ENCODE results near the gene TARS1.

Gene TARS1

DNA sequence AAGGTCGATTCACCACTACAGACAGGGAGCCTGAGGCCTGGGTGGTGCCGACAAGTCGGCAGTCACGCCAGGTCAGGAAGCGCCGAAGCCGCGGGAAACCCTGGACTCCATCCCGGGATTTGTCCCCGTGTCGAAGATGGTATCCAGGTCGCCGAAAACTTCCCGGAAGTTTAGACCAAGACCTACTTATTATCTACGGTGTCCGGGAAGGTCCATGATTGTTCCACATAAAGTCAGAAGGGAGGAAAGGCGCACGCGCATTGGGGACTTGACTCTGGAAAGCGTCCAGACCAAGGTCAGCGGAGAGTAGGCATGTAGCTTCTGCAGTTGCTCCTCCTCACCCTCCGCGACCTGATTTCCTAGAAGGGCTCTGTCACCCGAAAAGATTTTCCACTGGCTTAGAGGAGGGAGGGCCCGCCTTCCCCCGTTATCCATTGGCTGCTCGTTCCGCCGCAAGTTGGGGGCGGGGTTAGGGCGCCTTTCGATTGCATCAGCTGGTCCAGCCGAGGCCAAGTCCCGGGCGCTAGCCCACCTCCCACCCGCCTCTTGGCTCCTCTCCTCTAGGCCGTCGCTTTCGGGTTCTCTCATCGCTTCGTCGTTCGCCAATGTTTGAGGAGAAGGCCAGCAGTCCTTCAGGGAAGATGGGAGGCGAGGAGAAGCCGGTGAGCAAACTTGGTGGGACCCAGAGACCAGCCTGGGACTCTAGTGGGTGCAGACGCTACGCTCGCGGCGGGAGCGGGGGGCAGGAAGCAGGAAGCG lies at the start of gene TARS1:
TSS of gene TARS1 (plus strand) at position 484 of the 759 bp plus-strand sequence. CDS start at position 606, 122 bp downstream.
- DNase-seq = peak; percentile 100

DNA sequence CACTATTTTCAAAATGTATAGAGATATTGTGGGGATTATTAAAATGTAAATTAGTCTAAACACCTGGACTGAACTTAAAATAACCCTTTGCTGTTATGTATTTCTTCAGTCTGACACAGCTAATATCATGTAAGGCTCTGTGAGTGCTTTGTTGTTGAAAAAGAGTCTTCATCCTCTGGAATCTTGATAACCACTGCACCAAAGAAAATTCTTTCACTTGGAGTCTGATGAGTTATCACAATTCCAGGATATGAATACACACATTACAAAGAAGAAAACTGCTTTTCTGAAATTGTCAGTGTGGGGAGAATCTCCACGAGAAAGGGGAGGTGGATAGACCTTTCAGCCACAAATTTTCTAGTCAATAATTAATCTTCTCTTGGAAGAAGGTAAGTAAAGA lies 42.3 kb upstream of the TARS1 start:
- no peak for DNase-seq

DNA sequence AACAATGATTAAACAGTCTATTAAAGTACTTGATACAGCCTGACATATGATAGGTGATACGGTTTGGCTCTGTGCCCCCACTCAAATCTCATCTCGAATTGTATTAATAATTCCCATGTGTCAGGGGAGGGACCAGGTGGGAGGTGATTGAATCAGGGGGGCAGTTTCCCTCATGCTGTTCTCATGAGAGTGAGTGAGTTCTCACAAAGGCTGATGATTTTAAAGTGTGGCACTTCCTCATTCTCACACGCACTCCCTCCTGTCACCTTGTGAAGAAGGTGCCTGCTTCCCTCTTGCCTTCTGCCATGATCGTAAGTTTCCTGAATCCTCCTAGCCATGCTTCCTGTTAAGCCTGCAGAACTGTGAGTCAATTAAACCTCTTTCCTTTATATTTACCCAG lies 40.1 kb upstream of the TARS1 start:
- DNase-seq = peak; percentile 28

DNA sequence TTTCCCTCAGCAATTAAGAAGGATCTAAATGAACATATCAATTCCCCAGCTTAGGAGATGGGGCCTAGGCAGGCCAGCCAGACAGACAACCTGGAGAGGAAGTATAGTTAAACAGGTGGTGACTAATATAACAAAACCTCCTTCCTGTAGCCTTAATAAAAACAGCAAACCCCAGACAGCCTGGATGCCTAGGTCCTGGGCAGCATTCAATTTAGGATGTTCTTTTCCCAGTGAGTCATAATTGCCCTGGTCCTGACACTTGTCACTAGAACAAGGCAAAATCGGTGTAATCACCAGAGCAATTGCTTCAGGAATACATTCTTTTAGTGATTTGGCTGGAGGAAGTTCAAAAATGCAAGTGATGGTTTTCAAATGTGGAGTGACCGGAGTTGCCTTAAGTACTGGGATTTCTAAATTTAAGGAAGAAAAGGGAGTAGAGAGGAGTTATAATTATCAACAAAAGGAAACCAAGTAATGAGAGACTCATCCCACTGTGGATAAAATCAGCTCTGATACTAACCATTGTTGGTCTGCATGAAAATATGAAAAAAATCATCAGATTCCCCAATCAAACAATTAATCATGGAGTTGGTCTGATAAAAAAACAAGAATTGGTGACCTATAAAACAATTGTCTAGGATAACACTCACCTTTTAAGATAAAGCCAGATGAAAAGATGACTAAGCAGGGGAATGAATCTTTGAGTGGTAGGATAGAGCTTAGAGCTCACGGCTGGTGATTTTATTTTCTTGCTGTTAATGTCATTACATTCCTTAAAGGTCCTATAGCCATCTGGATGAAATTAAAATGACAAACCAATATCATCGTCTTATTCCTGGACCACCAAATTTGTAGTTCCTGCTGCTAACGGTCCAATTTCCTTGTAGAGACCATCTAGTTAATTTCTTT lies 39.0 kb upstream of the TARS1 start:
- no peak for DNase-seq

DNA sequence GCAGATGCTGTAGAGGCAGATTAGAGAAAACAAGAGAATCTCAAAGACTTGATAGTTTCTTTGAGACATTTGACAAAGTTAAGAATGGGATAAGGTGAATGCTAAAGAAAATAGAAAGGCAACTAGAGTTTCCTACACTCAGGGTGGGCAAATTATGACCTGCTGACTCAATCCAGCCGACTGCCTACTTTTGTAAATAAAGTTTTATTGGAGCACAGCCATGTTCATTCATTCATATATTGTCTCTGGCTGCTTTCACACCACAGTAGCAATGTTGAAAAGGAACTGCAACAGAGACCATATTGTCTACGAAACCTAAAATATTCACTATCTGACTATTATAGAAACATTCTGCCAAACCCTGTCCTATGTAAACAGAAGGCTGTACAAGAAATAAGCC lies 37.6 kb upstream of the TARS1 start:
- no peak for DNase-seq

DNA sequence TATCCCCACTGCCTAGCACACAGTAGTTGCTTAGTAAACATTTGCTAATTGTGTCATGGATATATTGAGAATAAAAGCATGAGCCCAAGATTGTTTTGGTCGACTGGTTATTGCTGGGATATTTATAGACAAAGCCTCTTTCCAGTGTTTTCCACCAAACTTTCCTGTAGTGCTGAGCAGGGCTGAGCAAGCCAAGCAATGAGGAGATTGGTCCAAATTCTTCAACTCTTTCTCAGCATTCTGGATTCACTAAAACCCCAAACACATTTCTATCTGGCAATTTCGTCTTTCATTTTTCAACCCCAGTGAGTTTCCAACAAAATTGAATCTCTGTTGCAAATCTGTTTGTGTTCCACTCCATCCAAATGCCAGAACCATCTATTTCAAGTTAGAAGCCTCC lies 31.9 kb upstream of the TARS1 start:
- DNase-seq = no peak

DNA sequence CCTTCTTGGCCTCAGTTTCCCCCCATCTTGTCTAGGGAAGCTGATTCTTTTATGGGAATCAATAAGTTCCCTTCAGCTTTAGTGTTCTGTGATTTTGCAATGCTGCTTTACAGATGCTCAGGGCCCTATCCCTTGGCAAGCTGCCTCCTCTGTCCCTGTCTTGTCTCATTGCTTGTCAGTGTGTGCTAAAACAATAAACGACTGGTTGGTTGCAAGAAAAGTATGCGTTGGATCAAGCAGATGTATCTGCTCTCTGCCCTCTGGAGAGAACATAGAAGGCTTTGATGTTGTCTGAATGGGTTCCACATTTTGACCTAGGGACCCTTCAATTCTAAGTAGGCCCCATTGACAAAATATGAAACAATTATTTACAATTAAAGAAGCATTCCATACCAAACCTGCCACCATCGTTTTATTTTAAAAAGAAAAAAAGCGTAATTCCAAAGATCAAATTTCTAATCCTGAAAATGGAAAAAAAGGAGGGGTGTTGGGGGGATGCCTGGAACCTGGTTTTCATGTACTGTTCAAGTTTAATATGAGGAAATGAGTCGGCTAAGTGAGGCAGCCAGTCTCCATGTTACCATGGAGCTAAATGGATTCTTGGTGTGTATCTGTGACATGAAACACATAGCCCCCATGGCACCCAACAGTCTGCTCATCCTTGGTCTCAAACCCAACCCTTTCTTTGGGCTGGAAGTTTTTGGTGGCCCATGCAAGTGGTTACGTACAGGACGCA lies 31.2 kb upstream of the TARS1 start:
- DNase-seq = no peak

DNA sequence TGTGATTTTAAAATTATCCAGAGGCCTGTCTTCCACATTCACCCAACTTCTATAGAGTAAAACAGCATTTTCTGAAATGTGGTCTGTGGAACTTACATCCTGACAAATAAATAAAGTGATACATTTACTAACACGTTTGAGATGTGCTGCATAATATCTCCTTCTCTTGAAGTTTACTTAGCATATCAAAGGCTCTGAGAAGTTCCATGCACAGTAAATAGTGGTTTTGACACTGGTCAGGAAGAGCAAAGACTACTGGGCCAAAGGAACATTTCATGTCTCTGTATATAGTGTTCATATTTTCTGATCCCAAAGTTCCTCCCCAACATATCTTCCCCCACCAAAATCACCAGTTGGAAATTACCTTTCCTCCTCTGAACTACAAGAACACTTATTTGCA lies 30.5 kb upstream of the TARS1 start:
- no peak for DNase-seq

DNA sequence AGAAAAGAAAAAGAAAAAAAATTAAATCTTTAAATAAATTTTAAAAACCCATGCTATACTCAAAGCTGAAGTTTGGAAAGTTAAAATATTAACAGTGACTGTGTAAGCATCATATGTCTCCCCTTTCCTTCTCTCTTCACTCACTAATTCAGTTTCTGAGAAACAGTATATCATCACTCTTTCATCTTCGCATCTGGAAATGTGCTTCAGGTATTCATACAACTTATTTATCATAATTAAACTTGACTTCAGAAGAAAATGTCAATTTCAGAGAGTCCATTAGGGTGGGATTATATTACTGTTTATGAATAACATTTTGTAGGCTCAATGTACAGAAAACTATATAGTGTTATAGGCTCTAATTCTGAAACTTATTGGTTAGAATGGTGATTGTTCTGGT lies 29.3 kb upstream of the TARS1 start:
- DNase-seq = no peak

DNA sequence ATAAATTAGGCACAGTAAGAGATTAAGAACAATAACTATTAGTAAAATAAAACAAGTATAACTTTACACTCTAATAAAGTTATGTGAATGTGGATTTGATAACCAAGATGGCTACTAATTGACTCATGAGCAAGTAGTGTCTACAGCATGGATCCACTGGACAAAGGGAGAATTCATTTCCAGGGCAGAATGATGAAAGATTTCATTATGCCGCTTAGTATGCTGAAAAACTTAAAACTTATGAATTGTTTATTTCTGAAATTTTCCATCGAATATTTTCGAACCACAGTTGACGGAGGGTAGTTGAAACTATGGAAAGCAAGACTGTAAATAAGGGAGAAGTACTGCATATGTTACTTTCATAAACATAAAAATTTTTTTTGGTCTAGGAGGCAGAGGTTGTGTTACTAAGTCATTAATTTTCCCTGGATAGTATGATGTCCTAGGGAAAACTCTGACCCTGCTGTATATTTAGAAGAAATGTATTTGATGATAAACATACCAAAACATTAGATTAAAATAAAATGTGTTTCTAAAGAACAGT lies 24.9 kb upstream of the TARS1 start:
- no peak for DNase-seq

DNA sequence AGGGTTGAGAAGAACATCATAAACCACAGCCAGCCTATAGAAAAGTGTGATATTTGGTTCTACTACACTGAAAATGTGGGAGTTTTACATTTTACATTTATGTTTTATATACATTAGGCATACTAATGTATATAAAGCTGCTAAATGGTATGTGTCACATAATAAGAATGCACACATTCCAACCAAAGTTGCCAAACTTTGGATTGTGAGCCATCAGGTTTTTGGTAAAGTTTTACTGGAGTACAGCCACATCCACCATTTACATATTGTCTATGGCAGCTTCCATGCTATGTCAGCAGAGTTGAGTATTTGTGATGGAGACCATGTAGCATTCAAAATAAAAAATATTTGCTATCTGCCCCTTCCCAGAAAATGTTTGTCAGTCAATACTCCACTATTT lies 23.1 kb upstream of the TARS1 start:
- DNase-seq = no peak

DNA sequence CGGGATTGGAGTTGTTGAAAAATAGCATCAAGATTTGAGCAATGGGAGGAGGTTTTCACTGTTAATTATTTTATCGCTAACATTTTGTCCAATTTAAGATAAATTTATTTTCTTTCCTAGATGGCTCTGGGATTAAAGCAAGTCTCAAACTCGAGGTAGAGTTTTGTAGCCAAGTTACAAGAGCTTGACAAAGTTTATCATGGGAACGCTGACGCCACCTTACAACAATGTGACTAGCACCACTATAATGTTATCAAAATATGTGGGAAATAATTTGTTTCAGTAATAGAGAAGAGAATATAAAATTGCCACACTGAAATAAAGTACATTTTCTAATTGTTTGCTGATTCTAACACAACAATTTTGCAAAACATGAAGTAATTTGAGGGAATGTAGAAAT lies 19.8 kb upstream of the TARS1 start:
- DNase-seq = no peak

DNA sequence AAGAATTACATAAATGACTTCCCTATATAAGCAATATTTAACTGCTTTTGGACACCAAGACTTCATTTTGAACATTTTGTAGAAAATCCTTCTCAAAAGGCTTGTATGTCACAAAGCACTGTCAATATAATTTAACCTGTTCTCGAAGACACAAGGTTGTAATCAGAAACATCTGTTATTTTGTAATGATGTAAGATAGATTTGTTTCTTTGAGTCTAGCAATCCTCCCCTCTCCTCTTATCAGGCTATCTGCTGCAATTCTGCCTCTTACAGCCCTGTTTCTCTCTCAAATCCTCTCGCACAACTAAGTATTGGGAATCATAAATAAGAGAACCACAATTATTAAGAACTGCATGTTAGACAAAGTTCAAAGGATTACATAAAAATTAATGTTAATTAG lies 18.6 kb upstream of the TARS1 start:
- no peak for DNase-seq

DNA sequence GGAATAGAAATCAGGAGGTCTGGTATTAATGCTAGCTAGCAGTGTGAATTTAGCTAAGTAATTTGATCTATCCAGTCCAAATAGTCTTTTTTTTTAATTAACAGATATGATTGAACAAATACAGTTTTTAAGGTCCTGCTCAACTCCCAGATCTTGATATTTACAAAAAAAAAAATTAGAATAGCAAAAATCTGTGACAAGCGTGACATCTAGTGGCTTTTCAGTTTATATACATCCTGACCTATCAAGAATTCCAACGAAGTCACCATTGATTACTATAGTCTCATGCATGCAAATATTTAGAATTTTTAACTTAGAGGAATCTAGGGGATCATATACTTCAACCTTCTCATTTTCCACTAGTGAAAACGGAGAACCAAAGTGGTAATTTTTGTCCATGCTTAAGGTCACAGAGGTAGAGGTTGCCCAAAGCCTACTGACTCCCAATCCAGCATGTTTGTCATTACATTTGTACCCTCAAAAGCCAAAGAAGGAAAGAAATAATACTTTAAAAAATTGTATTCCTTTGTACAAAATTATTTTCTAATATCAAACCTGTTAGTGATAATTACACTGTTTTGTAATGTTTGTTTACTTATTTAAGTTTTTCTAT lies 17.6 kb upstream of the TARS1 start:
- peak; percentile 61 for DNase-seq

DNA sequence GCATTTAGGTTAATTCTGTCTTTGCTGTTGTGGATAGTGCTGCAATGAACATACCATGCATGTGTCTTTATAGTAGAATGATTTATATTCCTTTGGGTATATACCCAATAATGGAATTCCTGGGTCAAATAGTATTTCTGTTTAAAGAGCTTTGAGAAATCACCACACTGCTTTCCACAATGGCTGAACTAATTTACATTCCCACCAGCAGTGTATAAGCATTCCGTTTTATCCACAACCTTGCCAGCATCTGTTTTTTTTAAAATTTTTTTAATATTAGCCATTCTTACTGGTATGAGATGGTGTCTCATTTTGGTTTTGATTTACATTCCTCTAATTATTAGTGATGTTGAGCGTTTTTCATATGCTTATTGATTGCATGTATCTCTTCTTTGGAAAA lies 15.5 kb upstream of the TARS1 start:
- DNase-seq = no peak

DNA sequence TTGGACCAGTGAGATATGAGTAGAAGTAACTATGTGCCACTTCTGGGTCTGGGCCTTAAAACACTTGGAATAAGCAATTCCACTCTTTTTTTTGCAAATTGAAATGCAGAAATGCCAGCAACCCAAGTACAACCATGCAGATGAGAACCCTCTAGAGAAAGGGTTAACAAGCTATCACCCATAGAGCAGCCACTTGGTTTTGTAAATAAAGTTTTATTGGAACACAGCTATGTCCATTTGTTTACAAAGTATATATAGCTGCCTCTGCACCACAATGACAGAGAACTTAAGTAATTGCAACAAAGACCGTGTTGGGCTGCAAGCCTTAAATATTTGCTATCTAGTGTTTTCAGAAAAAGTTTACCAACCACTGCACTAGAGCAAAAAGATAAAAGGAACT lies 9.8 kb upstream of the TARS1 start:
- DNase-seq = no peak

DNA sequence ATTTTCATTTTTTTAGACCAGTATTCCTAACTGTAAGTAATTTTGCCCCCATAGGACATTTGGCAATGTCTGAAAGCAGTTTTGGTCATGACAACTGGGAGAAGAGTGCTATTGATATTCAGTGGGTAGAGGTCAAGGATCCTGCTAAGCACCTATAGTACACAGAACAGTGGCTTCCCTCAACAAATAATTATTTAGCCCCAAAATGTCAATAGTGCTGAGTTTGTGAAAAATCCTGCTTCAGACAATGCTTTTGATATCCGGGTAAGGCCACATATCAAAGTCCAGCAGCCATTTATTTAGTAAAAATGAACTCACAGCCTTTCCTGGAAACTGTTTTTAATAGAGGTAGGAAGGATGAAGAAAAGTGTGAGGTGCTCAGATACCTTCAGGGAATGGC lies 8.1 kb upstream of the TARS1 start:
- no peak for DNase-seq

DNA sequence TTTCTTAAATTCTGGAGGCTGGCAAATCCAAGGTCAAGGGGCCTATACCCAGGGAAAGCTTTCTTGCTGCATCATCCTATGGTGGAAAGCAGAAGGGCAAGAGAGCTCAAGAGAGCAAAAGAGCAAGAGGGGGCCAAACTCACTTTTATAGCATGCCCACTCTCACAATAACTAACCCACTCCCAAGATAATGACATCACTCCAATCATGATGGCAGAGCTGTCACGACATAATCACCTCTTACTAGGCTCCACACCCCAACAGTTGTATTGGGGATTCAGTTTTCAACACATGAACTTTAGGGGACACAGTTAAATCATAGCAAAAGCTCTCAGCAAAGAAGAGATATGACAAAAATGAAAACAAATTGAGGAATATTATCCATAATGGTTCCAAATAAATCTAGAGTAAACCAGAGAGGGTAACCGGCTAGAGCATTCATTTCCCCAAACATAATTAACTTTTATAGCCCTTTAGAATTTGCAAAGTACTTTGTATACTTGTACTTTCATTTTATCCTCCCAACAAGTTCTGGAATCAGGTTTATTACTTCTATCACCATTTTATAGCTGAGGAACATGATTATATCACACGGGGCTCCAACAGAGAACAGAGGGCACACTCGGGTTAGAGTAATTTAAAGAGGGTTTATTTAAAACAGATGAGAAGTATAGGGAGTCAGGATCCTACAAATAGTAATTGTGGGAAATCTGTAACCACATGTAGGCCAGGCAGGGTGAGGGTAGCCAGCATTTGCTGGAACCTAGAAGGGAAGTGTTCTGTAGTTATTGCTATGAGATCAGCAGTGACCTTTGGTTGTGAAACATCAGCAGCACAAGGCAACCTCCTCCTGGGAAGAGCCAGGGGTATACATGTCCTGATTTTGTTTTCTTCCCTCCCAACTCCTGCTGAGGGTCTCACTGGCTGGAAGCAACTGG lies 7.2 kb upstream of the TARS1 start:
- no peak for DNase-seq

DNA sequence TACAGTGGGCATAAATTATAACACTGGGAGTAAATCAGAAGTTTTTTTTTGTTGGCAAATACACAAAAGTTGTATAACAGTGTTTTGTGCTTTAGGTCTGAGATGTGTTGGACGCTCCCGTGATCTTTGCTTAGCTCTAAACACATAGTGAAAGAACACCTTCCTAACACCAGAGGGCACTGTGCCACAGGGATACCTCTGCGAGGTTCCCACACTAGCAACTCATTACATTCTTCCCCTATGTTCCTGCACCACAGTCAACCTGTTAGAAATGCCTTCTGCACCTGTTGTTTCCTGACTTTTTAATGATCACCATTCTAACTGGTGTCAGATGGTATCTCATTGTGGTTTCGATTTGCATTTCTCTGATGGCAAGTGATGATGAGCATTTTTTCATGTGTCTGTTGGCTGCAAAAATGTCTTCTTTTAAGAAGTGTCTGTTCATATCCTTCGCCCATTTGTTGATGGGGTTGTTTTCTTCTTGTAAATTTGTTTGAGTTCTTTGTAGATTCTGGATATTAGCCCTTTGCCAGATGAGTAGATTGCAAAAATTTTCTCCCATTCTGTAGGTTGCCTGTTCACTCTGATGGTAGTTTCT lies 4.8 kb upstream of the TARS1 start:
- DNase-seq = peak; percentile 81

DNA sequence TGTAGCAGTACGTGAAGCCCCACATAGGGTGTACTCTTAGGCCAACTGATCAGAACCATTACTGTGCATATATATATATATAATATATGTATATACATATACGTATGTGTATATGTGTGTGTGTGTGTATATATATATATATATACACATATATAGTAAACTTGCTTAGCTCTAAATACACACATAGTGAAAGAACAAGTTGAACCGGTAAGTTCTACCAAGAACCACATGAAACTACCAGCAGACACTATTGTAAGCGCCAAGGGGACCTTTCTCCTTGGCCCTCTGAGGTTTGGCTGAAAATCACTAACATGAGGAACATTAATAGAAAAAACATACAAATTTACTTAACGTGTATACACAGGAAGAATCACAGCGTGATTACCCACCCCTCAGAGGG lies 1.8 kb upstream of the TARS1 start:
- DNase-seq = no peak

DNA sequence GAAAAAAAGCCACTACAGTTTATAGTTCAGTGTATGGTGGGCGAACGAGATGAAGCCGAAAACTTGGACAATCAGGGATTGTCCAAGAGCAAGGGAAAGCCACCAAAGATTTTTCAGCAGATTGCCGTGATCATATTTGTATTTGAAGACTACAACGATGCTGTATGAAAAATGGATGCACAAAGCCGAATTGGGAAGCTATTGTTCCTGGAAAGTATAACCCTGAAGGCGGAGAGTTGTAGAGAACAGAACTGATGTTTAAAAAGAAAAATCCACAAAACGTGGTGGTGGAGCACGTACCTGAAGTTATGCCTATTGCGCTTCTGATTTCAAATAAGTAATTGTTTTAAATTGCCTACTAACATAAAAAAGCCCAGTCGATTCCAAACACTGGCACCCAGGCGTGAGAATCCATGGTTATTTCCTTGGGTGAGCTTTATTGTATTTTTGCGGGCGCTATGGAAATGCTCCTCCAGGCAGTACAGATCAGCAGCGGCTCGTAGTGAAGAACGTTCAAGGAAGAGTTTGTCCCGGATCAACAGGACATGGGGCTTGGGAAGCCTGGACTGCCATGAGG lies 772 bp upstream of the TARS1 start:
- no peak for DNase-seq

All from NCI-H2171 treated with DMSO at 0.1 percent for 48 hours (cell line).